Hepatocyte (in vitro differentiated cells): ENCODE measurements around the gene PNCK.

Source experiments
- EZH2 ChIP-seq: fragments of 200-600 bp; sonication (generic); IDR thresholded peaks from 2 replicates; pipeline ENCODE4 v1.6.1; 2016; ENCODE audit warnings: antibody characterized with exemption, mild to moderate bottlenecking, borderline replicate concordance
- EZH2phosphoT487 ChIP-seq: fragments of 200-600 bp; sonication (generic); IDR thresholded peaks from one replicate; pipeline ENCODE4 v1.6.1; 2018; ENCODE audit warnings: antibody characterized with exemption, mild to moderate bottlenecking, low read depth, moderate library complexity; ENCODE audit not compliant: unreplicated experiment, severe bottlenecking
- TF ChIP-seq, protein P1 (sequence below): fragments of 200-600 bp; sonication (generic); IDR thresholded peaks from 2 replicates; pipeline ENCODE4 v1.5.1; 2016; ENCODE audit warnings: antibody characterized with exemption, mild to moderate bottlenecking; ENCODE audit not compliant: poor library complexity

DNA sequence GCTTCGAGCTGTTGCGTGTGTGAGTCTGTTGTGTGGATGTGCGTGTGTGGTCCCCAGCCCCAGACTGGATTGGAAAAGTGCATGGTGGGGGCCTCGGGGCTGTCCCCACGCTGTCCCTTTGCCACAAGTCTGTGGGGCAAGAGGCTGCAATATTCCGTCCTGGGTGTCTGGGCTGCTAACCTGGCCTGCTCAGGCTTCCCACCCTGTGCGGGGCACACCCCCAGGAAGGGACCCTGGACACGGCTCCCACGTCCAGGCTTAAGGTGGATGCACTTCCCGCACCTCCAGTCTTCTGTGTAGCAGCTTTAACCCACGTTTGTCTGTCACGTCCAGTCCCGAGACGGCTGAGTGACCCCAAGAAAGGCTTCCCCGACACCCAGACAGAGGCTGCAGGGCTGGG lies 22.5 kb upstream of the PNCK start:
- TF ChIP-seq, protein P1, sequence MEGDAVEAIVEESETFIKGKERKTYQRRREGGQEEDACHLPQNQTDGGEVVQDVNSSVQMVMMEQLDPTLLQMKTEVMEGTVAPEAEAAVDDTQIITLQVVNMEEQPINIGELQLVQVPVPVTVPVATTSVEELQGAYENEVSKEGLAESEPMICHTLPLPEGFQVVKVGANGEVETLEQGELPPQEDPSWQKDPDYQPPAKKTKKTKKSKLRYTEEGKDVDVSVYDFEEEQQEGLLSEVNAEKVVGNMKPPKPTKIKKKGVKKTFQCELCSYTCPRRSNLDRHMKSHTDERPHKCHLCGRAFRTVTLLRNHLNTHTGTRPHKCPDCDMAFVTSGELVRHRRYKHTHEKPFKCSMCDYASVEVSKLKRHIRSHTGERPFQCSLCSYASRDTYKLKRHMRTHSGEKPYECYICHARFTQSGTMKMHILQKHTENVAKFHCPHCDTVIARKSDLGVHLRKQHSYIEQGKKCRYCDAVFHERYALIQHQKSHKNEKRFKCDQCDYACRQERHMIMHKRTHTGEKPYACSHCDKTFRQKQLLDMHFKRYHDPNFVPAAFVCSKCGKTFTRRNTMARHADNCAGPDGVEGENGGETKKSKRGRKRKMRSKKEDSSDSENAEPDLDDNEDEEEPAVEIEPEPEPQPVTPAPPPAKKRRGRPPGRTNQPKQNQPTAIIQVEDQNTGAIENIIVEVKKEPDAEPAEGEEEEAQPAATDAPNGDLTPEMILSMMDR, result no peak
- TF ChIP-seq EZH2, result no peak
- TF ChIP-seq EZH2phosphoT487, result no peak
